Panc1 (cell line): ENCODE data around the gene SBF1. TPM values are rescaled to one million over a fixed set of nuclear protein-coding genes. Genes with fewer than 3 reads are reported as not detected.

ENCODE experiments used
- ATAC-seq: fragments of 200-7000 bp; cut with Tn5 transposase; 2 replicates; pipeline ENCODE4 v1.9.1; 2020; ENCODE audit warnings: mild to moderate bottlenecking, moderate library complexity
- BruUV-seq: library from RNA; stranded (reverse); fragments of 400-500 nt; replicated peaks from 2 replicates; lab custom pipeline; 2021; lab: Mats Ljungman, UMichigan
- CTCF ChIA-PET: fragments of 300-600 bp; sonication (Branson Sonifier 250); formaldehyde crosslinking; loops from one replicate; lab custom pipeline; 2022; ENCODE audit warnings: antibody characterized with exemption; lab: Charles Lee
- POLR2A ChIA-PET: fragments of 300-600 bp; sonication (Branson Sonifier 250); formaldehyde crosslinking; loops from one replicate; lab custom pipeline; 2022; ENCODE audit warnings: antibody characterized with exemption; lab: Charles Lee
- DNase-seq: peaks from one replicate; pipeline ENCODE4 v3.0.0-alpha.2; 2010; ENCODE audit warnings: low read depth, low spot score
- H3K27ac ChIP-seq: 2 replicates; pipeline ENCODE4 v1.5.1; 2011; ENCODE audit warnings: mild to moderate bottlenecking, low read length, inconsistent platforms
- H3K27me3 ChIP-seq: fragments of 200-500 bp; sonication (Bioruptor generic); 2 replicates; pipeline ENCODE4 v1.6.0; 2014; ENCODE audit warnings: low read length, inconsistent platforms; ENCODE audit not compliant: control insufficient read depth, insufficient read depth
- H3K36me3 ChIP-seq: fragments of 200-500 bp; sonication (Bioruptor generic); 2 replicates; pipeline ENCODE4 v1.5.1; 2014; ENCODE audit warnings: inconsistent platforms, mild to moderate bottlenecking, low read length, moderate library complexity; ENCODE audit not compliant: control insufficient read depth, insufficient read depth
- H3K4me1 ChIP-seq: 2 replicates; pipeline ENCODE4 v1.5.1; 2011; ENCODE audit warnings: inconsistent platforms, mild to moderate bottlenecking, low read length, moderate library complexity; ENCODE audit not compliant: control insufficient read depth, insufficient read depth
- H3K4me3 ChIP-seq, 2 experiments: 2 replicates each; pipeline ENCODE4 v1.5.1; 2011 to 2012; ENCODE audit warnings: low read depth in 2 of 2, low read length in 2 of 2, mild to moderate bottlenecking in 2 of 2, inconsistent platforms in 1 of 2, moderate library complexity in 1 of 2
- H3K9me3 ChIP-seq: fragments of 200-500 bp; sonication (Bioruptor generic); 2 replicates; pipeline ENCODE4 v1.5.1; 2014; ENCODE audit warnings: low read depth, mild to moderate bottlenecking, inconsistent platforms, low read length, moderate library complexity; ENCODE audit not compliant: control insufficient read depth, insufficient read depth
- CTCF ChIP-seq: fragments of 450-650 bp; IDR thresholded peaks from 2 replicates; pipeline ENCODE4 v1.5.1; 2017; ENCODE audit warnings: mild to moderate bottlenecking
- POLR2AphosphoS5 ChIP-seq: IDR thresholded peaks from 2 replicates; pipeline ENCODE4 v1.6.1; 2012; ENCODE audit warnings: mild to moderate bottlenecking, low read depth, low read length, moderate library complexity
- REST ChIP-seq, 2 experiments: IDR thresholded peaks; 2 replicates each; pipeline ENCODE4 v1.6.1; 2011 to 2012; ENCODE audit warnings: low read depth in 2 of 2, control low read depth in 1 of 2, low read length in 1 of 2, mild to moderate bottlenecking in 1 of 2, moderate library complexity in 1 of 2; ENCODE audit not compliant: insufficient read depth in 1 of 2
- SIN3A ChIP-seq: IDR thresholded peaks from 2 replicates; pipeline ENCODE4 v1.6.1; 2012; ENCODE audit warnings: low read depth, mild to moderate bottlenecking, low read length, moderate library complexity, borderline replicate concordance; ENCODE audit not compliant: insufficient read depth
- TCF7L2 ChIP-seq: IDR thresholded peaks from 2 replicates; pipeline ENCODE4 v1.6.1; 2011; ENCODE audit warnings: mild to moderate bottlenecking, low read depth, low read length, inconsistent platforms
- in situ Hi-C: cut with HindIII; loops from 2 replicates; pipeline ENCODE4 v1.10.0; 2016; ENCODE audit warnings: low sequenced_read_pairs, low pct_unique_long_range_greater_than_20kb
- intact Hi-C: fragments of 100-400 bp; cut with micrococcal nuclease; formaldehyde crosslinking; loops from one replicate; pipeline ENCODE4 v1.10.0; 2022; ENCODE audit not compliant: unreplicated experiment
- total RNA-seq: library from RNA; stranded (reverse); gene quantifications from one replicate; pipeline ENCODE4 v1.2.1, GENCODE V29; 2021; ENCODE audit not compliant: unreplicated experiment

The SBF1 gene
- total RNA-seq, 1 experiment from 2014 or later, result 59.2 TPM

DNA sequence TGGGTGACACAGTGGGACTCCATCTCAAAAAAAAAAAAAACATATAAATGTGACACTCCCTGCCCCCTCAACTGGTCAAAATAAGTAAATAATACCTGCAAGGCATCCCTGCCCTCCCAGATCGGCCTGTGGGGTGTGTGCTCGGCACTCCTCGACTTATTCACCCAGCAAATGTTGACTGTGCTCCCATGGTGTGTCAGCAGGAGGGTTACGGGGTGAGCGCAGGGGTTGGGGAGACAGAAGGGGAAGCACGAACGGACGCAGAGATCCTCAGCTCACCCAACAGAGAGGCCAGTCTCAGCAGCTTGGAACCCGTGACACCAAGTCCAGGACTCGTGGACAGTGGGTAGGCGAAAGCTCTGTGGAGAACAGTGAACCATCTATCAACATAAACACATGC is 4.9 kb upstream of the SBF1 start:
- no TSS peak for BruUV-seq
- intact Hi-C loops, result no loop called here
- ChIA-PET CTCF (no interaction called here), POLR2A (no interaction called here)
- no peak overlapping the region for H3K4me3 ChIP-seq
- H3K36me3 ChIP-seq, result no peaks in the 10 kb centered on the region
- H3K9me3 ChIP-seq, result no peaks in the 10 kb centered on the region
- TF ChIP-seq POLR2AphosphoS5 (no peak), REST (IDR thresholded peaks at IDR 0.05; ENCODE audit: insufficient read depth in 1 of 2, low read depth in 2 of 2, low read length in 1 of 2) (no peak), CTCF (no peak), TCF7L2 (no peak), SIN3A (no peak)
- ATAC-seq, result no peak
- no peak overlapping the region for H3K27ac ChIP-seq
- peaks cover 4% of the 10 kb centered on the region for H3K4me1 ChIP-seq
- no peaks in the 10 kb centered on the region for H3K27me3 ChIP-seq
- no peak for DNase-seq
- in situ Hi-C loops, result no loop called here

GRCh38 chr22:50477923-50478322 is 3.1 kb upstream of the SBF1 start:
- Histone ChIP-seq H3K27ac (no peak overlapping the region), H3K27me3 (no peaks in the 10 kb centered on the region), H3K9me3 (no peaks in the 10 kb centered on the region), H3K4me1 (peaks cover 4% of the 10 kb centered on the region), H3K4me3 (no peak overlapping the region), H3K36me3 (no peaks in the 10 kb centered on the region; the same call in 1 of the 2 replicates)
- no peak for TF ChIP-seq SIN3A
- TF ChIP-seq CTCF, result no peak
- TF ChIP-seq REST (IDR thresholded peaks at IDR 0.05; ENCODE audit: insufficient read depth in 1 of 2, low read depth in 2 of 2, low read length in 1 of 2), result no peak
- TF ChIP-seq POLR2AphosphoS5, result no peak
- no peak for TF ChIP-seq TCF7L2
- CTCF ChIA-PET, result interaction anchor here (0.7 kb wide), 2 partner anchors 19 to 556 kb away, joined by 3 to 4 read pairs; no protein-coding TSS in a partner anchor
- DNase-seq, result no peak
- ATAC-seq, result no peak
- POLR2A ChIA-PET, result no interaction called here
- BruUV-seq, result no TSS peak
- intact Hi-C loops (no loop called here), in situ Hi-C loops (no loop called here)
